HepG2 (cell line): ENCODE data around the gene GPR39. TPM values are rescaled to one million over a fixed set of nuclear protein-coding genes. Genes with fewer than 3 reads are reported as not detected.

Experiments used
- AHDC1 ChIP-seq: sonication (generic); formaldehyde crosslinking; IDR thresholded peaks from 2 replicates; pipeline ENCODE4 v1.5.1; 2020; ENCODE audit warnings: mild to moderate bottlenecking, missing genetic modification reagents, borderline replicate concordance
- FOXA1 ChIP-seq, 2 experiments: fragments of 450-650 bp in 1 of 2; sonication (generic) in 1 of 2; formaldehyde crosslinking in 1 of 2; IDR thresholded peaks; 2 replicates each; pipeline versions ENCODE4 v1.4.0 to v1.6.1; 2016 to 2020; ENCODE audit warnings: missing genetic modification reagents in 1 of 2
- FOXA3 ChIP-seq: IDR thresholded peaks from 2 replicates; pipeline ENCODE4 v1.6.1; 2016; ENCODE audit warnings: missing genetic modification reagents, missing compliant biosample characterization
- FOXJ3 ChIP-seq: sonication (generic); formaldehyde crosslinking; IDR thresholded peaks from 2 replicates; pipeline ENCODE4 v1.4.0; 2020; ENCODE audit warnings: missing genetic modification reagents, mild to moderate bottlenecking, borderline replicate concordance
- GLMP ChIP-seq: sonication (generic); formaldehyde crosslinking; IDR thresholded peaks from 2 replicates; pipeline ENCODE4 v1.9.0; 2021; ENCODE audit warnings: missing genetic modification reagents, mild to moderate bottlenecking, borderline replicate concordance
- HNF4A ChIP-seq: sonication (generic); formaldehyde crosslinking; IDR thresholded peaks from 2 replicates; pipeline ENCODE4 v1.4.0; 2020; ENCODE audit warnings: missing genetic modification reagents
- HNF4G ChIP-seq, 2 experiments: sonication (generic) in 1 of 2; formaldehyde crosslinking in 1 of 2; IDR thresholded peaks; 2 replicates each; pipeline versions ENCODE4 v1.4.0 to v1.6.1; 2011 to 2020; ENCODE audit warnings: borderline replicate concordance in 2 of 2, low read depth in 2 of 2, mild to moderate bottlenecking in 2 of 2, low read length in 1 of 2, missing genetic modification reagents in 1 of 2, moderate library complexity in 1 of 2
- IRX3 ChIP-seq: sonication (generic); formaldehyde crosslinking; IDR thresholded peaks from 2 replicates; pipeline ENCODE4 v1.8.1; 2023; ENCODE audit warnings: mild to moderate bottlenecking, low read depth, missing genetic modification reagents, borderline replicate concordance
- NR2F6 ChIP-seq, 2 experiments: IDR thresholded peaks; 2 replicates each; pipeline ENCODE4 v1.6.1; 2016; ENCODE audit warnings: antibody characterized with exemption in 1 of 2, mild to moderate bottlenecking in 1 of 2
- TGIF2 ChIP-seq: IDR thresholded peaks from 2 replicates; pipeline ENCODE4 v1.6.1; 2016; ENCODE audit warnings: control low read depth, missing compliant biosample characterization
- ZNF598 ChIP-seq: sonication (generic); formaldehyde crosslinking; IDR thresholded peaks from 2 replicates; pipeline ENCODE4 v1.5.1; 2020; ENCODE audit warnings: mild to moderate bottlenecking, missing genetic modification reagents, borderline replicate concordance
- ZNF609 ChIP-seq: sonication (generic); formaldehyde crosslinking; IDR thresholded peaks from 2 replicates; pipeline ENCODE4 v1.4.0; 2020; ENCODE audit warnings: mild to moderate bottlenecking, missing genetic modification reagents, borderline replicate concordance
- ZNF776 ChIP-seq: sonication (generic); formaldehyde crosslinking; IDR thresholded peaks from 2 replicates; pipeline ENCODE4 v1.4.0; 2020; ENCODE audit warnings: mild to moderate bottlenecking, missing genetic modification reagents
- polyA plus RNA-seq, 8 experiments: library from polyadenylated mRNA; depleted of rRNA in 3 of 8; stranded (reverse) in 7 of 8; unstranded in 1 of 8; fragments of >200 nt; fragmentation: Illumina TruSeq in 4 of 8; extraction: Trizol in 4 of 8; gene quantifications; 2 replicates each; pipeline versions ENCODE4 v1.2.1 to v1.2.3, GENCODE V29; 2011 to 2016; ENCODE audit warnings: low read depth in 4 of 8, missing spikeins in 1 of 8, mixed read lengths in 1 of 8; ENCODE audit not compliant: insufficient read depth in 1 of 8
- total RNA-seq, 5 experiments: library from RNA; depleted of rRNA; stranded (reverse); fragments of >200 nt; fragmentation: Illumina TruSeq; extraction: Trizol; gene quantifications; 2 replicates each; pipeline ENCODE4 v1.2.3, GENCODE V29; 2016; ENCODE audit warnings: low read depth in 1 of 5
- TF ChIP-seq, protein P1 (sequence below): sonication (generic); formaldehyde crosslinking; IDR thresholded peaks from 2 replicates; pipeline ENCODE4 v1.4.0; 2020; ENCODE audit warnings: mild to moderate bottlenecking, missing genetic modification reagents

Gene GPR39
- total and polyA plus RNA-seq, 2 of the 13 experiments (the other 11 are each of a cell fraction or from before 2014, with no cell fraction given): 0.16 to 0.62 TPM

DNA sequence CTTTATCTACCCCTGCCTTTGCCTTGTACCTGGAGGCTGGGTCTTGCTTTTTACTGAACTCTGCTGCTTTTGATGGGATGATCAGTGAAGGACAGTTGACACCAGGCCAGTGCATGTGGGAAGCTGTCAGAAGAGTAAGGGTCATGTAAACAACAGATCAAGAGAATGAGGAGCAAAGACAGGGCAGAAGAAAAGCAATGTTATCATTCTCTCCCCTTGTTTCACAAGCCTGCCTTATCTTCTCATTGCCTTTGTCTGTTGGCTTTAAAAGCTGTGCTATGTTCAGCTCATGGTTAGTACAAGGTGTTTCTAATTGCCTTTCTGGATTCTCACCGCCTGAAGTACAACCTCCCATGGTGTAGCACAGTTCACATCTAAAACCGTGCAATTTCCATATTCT lies 225.8 kb downstream of the GPR39 start (continued):
- TF ChIP-seq GLMP (CRISPR knock-in tag): no peak
- peak; percentile 29; the same call in 1 of the 2 replicates for TF ChIP-seq ZNF609 (CRISPR knock-in tag)
- TF ChIP-seq HNF4A (CRISPR knock-in tag): peak; percentile 33; the same call in 1 of the 2 replicates
- TF ChIP-seq FOXJ3 (CRISPR knock-in tag): 0 out of 2 replicates have a peak, but pooled peaks have one; percentile 24
- TF ChIP-seq AHDC1 (CRISPR knock-in tag): peak; percentile 38; the same call in 1 of the 2 replicates
- peak; percentile 60 for TF ChIP-seq FOXA3
- TF ChIP-seq ZNF776 (CRISPR knock-in tag): no peak
- TF ChIP-seq FOXA1 (IDR thresholded peaks at IDR 0.05): no peak
- 0 out of 2 replicates have a peak, but pooled peaks have one; percentile 36 for TF ChIP-seq FOXA1 (CRISPR knock-in tag; IDR thresholded peaks at IDR 0.05)
- peak; percentile 59; the same call in 1 of the 2 replicates for TF ChIP-seq NR2F6 (IDR thresholded peaks at IDR 0.05)
- TF ChIP-seq NR2F6 (CRISPR knock-in tag; IDR thresholded peaks at IDR 0.05): peak; percentile 54; the same call in 1 of the 2 replicates
- TF ChIP-seq ZNF598 (CRISPR knock-in tag): no peak
- peak; percentile 87; the same call in 1 of the 2 replicates for TF ChIP-seq TGIF2 (CRISPR knock-in tag)
- no peak for TF ChIP-seq IRX3 (CRISPR knock-in tag)
- TF ChIP-seq, protein P1, sequence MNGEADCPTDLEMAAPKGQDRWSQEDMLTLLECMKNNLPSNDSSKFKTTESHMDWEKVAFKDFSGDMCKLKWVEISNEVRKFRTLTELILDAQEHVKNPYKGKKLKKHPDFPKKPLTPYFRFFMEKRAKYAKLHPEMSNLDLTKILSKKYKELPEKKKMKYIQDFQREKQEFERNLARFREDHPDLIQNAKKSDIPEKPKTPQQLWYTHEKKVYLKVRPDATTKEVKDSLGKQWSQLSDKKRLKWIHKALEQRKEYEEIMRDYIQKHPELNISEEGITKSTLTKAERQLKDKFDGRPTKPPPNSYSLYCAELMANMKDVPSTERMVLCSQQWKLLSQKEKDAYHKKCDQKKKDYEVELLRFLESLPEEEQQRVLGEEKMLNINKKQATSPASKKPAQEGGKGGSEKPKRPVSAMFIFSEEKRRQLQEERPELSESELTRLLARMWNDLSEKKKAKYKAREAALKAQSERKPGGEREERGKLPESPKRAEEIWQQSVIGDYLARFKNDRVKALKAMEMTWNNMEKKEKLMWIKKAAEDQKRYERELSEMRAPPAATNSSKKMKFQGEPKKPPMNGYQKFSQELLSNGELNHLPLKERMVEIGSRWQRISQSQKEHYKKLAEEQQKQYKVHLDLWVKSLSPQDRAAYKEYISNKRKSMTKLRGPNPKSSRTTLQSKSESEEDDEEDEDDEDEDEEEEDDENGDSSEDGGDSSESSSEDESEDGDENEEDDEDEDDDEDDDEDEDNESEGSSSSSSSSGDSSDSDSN (CRISPR knock-in tag): no peak
- TF ChIP-seq HNF4G (IDR thresholded peaks at IDR 0.05; ENCODE audit: borderline replicate concordance, low read depth, low read length): no peak
- TF ChIP-seq HNF4G (CRISPR knock-in tag; IDR thresholded peaks at IDR 0.05; ENCODE audit: borderline replicate concordance, low read depth): no peak
